DND-41 (cell line): ENCODE results near the gene MT4.

ENCODE experiments used
- ATAC-seq: fragments of 200-7000 bp; cut with Tn5 transposase; 3 replicates; pipeline ENCODE4 v1.9.1; 2021; ENCODE audit warnings: low read depth; ENCODE audit not compliant: insufficient read depth
- DNase-seq: peaks from one replicate; pipeline ENCODE4 v3.0.0-alpha.2; 2020
- H2AFZ ChIP-seq: 2 replicates; pipeline ENCODE4 v1.6.0; 2012; ENCODE audit warnings: low read depth, low read length
- H3K27ac ChIP-seq: 2 replicates; pipeline ENCODE4 v1.5.1; 2012; ENCODE audit warnings: low read length, inconsistent platforms
- H3K27me3 ChIP-seq: fragments of 200-600 bp; sonication (generic); 2 replicates; pipeline ENCODE4 v1.6.0; 2012; ENCODE audit warnings: low read length, mild to moderate bottlenecking, inconsistent platforms; ENCODE audit not compliant: insufficient read depth, poor library complexity
- H3K36me3 ChIP-seq: 2 replicates; pipeline ENCODE4 v1.5.1; 2012; ENCODE audit warnings: low read length, inconsistent platforms; ENCODE audit not compliant: insufficient read depth
- H3K4me1 ChIP-seq: 2 replicates; pipeline ENCODE4 v1.5.1; 2012; ENCODE audit warnings: mild to moderate bottlenecking, low read length; ENCODE audit not compliant: insufficient read depth
- H3K4me2 ChIP-seq: 2 replicates; pipeline ENCODE4 v1.6.0; 2012; ENCODE audit warnings: mild to moderate bottlenecking, moderate library complexity, low read length, inconsistent platforms; ENCODE audit not compliant: insufficient read depth
- H3K4me3 ChIP-seq, 2 experiments: fragments of 200-600 bp in 1 of 2; shearing (Covaris generic) in 1 of 2; 2 replicates each; pipeline ENCODE4 v1.5.1; 2012 to 2016; ENCODE audit warnings: inconsistent platforms in 2 of 2, low read length in 2 of 2, mild to moderate bottlenecking in 2 of 2, low read depth in 1 of 2, moderate library complexity in 1 of 2
- H3K79me2 ChIP-seq: 2 replicates; pipeline ENCODE4 v1.6.0; 2012; ENCODE audit warnings: low read length, inconsistent platforms; ENCODE audit not compliant: insufficient read depth
- H3K9ac ChIP-seq: 2 replicates; pipeline ENCODE4 v1.6.0; 2012; ENCODE audit warnings: low read depth, mild to moderate bottlenecking, inconsistent platforms, low read length, moderate library complexity
- H3K9me3 ChIP-seq: 2 replicates; pipeline ENCODE4 v1.5.1; 2012; ENCODE audit warnings: low read length, moderate library complexity, mild to moderate bottlenecking, inconsistent platforms; ENCODE audit not compliant: insufficient read depth, severe bottlenecking
- H4K20me1 ChIP-seq: 2 replicates; pipeline ENCODE4 v1.6.0; 2012; ENCODE audit warnings: low read length; ENCODE audit not compliant: insufficient read depth
- EZH2 ChIP-seq: IDR thresholded peaks from 3 replicates; pipeline ENCODE4 v1.6.1; 2012; ENCODE audit warnings: borderline replicate concordance, low read depth, mild to moderate bottlenecking, moderate library complexity, low read length, inconsistent platforms; ENCODE audit not compliant: severe bottlenecking
- TF ChIP-seq, protein P1 (sequence below): IDR thresholded peaks from 2 replicates; pipeline ENCODE4 v1.5.1; 2012; ENCODE audit warnings: borderline replicate concordance, low read length, moderate library complexity, mild to moderate bottlenecking; ENCODE audit not compliant: poor library complexity, severe bottlenecking; ENCODE audit errors: extremely low read depth

Gene MT4

DNA sequence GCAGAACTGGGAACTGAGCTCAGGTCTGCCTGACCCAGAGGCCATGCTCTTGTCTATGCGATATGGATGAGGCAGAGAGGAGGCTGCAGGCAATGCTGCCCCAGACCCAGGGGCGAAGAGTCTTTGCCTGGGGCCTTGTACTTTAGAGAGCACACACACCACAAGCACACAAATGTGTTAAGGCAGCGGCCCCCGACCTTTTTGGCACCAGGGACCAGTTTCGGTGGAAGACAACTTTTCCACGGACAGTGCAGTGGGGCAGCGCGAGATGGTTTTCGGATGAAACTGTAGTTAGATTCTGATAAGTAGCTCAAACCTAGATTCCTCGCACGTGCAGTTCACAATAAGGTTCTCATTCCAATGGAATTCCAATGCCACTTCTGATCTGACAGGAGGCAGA lies 6.7 kb downstream of the MT4 start:
- TF ChIP-seq, protein P1, sequence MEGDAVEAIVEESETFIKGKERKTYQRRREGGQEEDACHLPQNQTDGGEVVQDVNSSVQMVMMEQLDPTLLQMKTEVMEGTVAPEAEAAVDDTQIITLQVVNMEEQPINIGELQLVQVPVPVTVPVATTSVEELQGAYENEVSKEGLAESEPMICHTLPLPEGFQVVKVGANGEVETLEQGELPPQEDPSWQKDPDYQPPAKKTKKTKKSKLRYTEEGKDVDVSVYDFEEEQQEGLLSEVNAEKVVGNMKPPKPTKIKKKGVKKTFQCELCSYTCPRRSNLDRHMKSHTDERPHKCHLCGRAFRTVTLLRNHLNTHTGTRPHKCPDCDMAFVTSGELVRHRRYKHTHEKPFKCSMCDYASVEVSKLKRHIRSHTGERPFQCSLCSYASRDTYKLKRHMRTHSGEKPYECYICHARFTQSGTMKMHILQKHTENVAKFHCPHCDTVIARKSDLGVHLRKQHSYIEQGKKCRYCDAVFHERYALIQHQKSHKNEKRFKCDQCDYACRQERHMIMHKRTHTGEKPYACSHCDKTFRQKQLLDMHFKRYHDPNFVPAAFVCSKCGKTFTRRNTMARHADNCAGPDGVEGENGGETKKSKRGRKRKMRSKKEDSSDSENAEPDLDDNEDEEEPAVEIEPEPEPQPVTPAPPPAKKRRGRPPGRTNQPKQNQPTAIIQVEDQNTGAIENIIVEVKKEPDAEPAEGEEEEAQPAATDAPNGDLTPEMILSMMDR = no peak
- no peak for TF ChIP-seq EZH2
- Histone ChIP-seq H3K9ac (no peak overlapping the region), H4K20me1 (no peaks in the 10 kb centered on the region), H3K27me3 (no peaks in the 10 kb centered on the region), H2AFZ (no peak overlapping the region), H3K79me2 (no peaks in the 10 kb centered on the region), H3K4me2 (no peak overlapping the region), H3K36me3 (no peaks in the 10 kb centered on the region), H3K27ac (no peak overlapping the region), H3K4me3 (no peak overlapping the region), H3K4me1 (no peaks in the 10 kb centered on the region), H3K9me3 (no peaks in the 10 kb centered on the region)
- ATAC-seq = no peak
- no peak for DNase-seq

DNA sequence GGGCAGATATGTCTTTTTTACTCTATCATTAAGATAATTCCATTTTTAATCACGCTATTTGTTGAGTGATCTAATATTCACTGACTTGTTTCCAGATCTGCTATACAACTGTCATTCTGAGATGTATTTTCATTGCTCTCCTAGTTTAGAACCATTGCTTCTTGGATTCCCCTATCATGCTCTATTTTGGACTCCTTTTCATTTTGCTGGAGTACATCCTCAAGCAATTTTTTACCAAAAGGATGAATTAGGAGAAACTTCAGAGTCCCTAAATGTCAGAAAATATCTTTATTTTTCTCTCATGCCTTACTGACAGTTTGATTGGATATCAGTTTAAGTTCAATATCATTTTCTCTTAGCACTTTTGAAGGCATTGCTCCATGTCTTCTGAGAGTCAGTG lies 9.8 kb downstream of the MT4 start:
- Histone ChIP-seq H2AFZ (no peak overlapping the region), H3K4me1 (no peaks in the 10 kb centered on the region), H3K4me3 (no peak overlapping the region), H3K36me3 (no peaks in the 10 kb centered on the region), H3K27me3 (no peaks in the 10 kb centered on the region), H3K9me3 (no peaks in the 10 kb centered on the region), H3K4me2 (no peak overlapping the region), H3K27ac (no peak overlapping the region), H4K20me1 (no peaks in the 10 kb centered on the region), H3K79me2 (no peaks in the 10 kb centered on the region), H3K9ac (no peak overlapping the region)
- no peak for TF ChIP-seq EZH2
- TF ChIP-seq, protein P1 = no peak
- ATAC-seq = no peak
- no peak for DNase-seq

DNA sequence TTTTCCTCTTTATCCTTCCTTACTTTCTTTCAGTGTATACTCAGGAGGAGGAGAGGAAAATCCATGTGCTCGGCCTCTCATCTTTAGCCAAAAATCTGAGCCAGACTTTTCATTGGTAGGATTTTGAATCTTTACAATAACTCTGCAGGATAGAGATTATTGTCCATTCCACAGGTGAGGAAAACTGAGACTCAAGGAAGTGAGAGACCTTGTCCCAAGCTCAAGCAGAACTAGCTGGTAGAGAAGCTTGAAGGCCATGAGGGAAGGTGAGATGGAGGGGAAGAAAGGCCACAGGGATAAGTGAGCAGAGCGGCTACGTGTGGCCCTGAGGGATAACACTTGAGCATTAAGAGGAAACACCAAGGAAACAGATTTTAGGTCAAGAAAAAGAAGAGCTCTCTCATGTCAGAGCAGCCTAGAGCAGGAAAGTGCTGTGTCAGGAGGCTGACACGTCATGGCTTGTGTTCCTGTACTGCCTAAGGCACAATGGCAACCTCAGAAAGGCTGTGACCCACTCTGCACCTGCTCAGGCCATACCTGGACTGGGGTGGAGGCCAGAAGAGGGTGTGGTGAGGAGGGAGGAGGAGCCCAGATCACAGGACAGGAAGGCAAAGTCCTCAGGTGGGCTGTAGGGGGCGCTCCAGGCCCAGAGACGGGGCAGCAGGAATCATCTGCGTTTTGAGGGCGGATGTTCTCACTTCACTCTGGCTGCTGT lies 11.9 kb downstream of the MT4 start:
- no peak for TF ChIP-seq EZH2
- TF ChIP-seq, protein P1 = peak; percentile 96
- no peaks in the 10 kb centered on the region for H3K27me3 ChIP-seq
- H4K20me1 ChIP-seq = no peaks in the 10 kb centered on the region
- H3K9ac ChIP-seq = no peak overlapping the region
- H3K4me3 ChIP-seq = no peak overlapping the region
- DNase-seq = peak; percentile 72
- H3K4me1 ChIP-seq = no peaks in the 10 kb centered on the region
- H3K4me2 ChIP-seq = no peak overlapping the region
- H3K36me3 ChIP-seq = no peaks in the 10 kb centered on the region
- ATAC-seq = peak; percentile 98
- no peaks in the 10 kb centered on the region for H3K9me3 ChIP-seq
- H2AFZ ChIP-seq = no peak overlapping the region
- H3K79me2 ChIP-seq = no peaks in the 10 kb centered on the region
- H3K27ac ChIP-seq = no peak overlapping the region
